Stomach (tissue), 9 donors: ENCODE data around the gene SNX15. TPM values are rescaled to one million over a fixed set of nuclear protein-coding genes. Genes with fewer than 3 reads are reported as not detected.

Source experiments
- DNase-seq, 2 donors: peaks; one replicate each; pipeline versions ENCODE4 v3.0.0 to v3.0.0-alpha.2; 2013 to 2019
- H3K27ac ChIP-seq, 5 donors: fragments of 200-600 bp in 4 of 5; sonication (generic) in 4 of 5; one replicate each; pipeline ENCODE4 v1.5.1; 2013 to 2019; ENCODE audit warnings: mild to moderate bottlenecking in 1 of 5, moderate library complexity in 1 of 5
- H3K27me3 ChIP-seq, 3 donors: fragments of 200-600 bp; sonication (generic); one replicate each; pipeline ENCODE4 v1.5.1; 2017 to 2019; ENCODE audit warnings: mixed run types in 1 of 3
- H3K36me3 ChIP-seq, 4 donors: fragments of 200-600 bp; sonication (generic); 1 replicate in 3 of 4; 2 replicates in 1 of 4; pipeline ENCODE4 v1.5.1; 2016 to 2019
- H3K4me1 ChIP-seq, 4 donors: fragments of 200-600 bp; sonication (generic); one replicate each; pipeline ENCODE4 v1.5.1; 2016 to 2019
- H3K4me3 ChIP-seq, 4 donors: fragments of 200-600 bp; sonication (generic) in 3 of 4; one replicate each; pipeline ENCODE4 v1.5.1; 2016 to 2019; ENCODE audit warnings: mild to moderate bottlenecking in 1 of 4
- H3K9me3 ChIP-seq, 4 donors: fragments of 200-600 bp; sonication (generic); one replicate each; pipeline ENCODE4 v1.5.1; 2016 to 2019
- CTCF ChIP-seq, 7 experiments: fragments of 450-650 bp in 4 of 7; fragments of 200-600 bp in 3 of 7; sonication (generic) in 3 of 7; IDR thresholded peaks; one replicate each; pipeline ENCODE4 v1.5.1; 2016 to 2019; ENCODE audit warnings: antibody characterized with exemption in 7 of 7, control low read depth in 2 of 7, mild to moderate bottlenecking in 1 of 7
- EP300 ChIP-seq: sonication (generic); formaldehyde crosslinking; IDR thresholded peaks from one replicate; pipeline ENCODE4 v1.6.1; 2017; ENCODE audit warnings: antibody characterized with exemption
- POLR2A ChIP-seq, 4 donors: fragments of 450-650 bp; IDR thresholded peaks; one replicate each; pipeline ENCODE4 v1.6.1; 2016; ENCODE audit warnings: antibody characterized with exemption in 4 of 4, control low read depth in 2 of 4, mild to moderate bottlenecking in 1 of 4, moderate library complexity in 1 of 4
- POLR2AphosphoS5 ChIP-seq, 3 donors: sonication (generic); formaldehyde crosslinking; IDR thresholded peaks; one replicate each; pipeline ENCODE4 v1.6.1; 2016; ENCODE audit warnings: antibody characterized with exemption in 3 of 3
- WGBS, 5 donors: extraction: QIAGEN DNeasy Blood & Tissue Kit in 3 of 5; methylation state at CpG; one replicate each; pipeline versions ENCODE4 v1.1.5 to v1.1.7; 2013 to 2018; 5-methylcytosine and 5-hydroxymethylcytosine counted together
- intact Hi-C: fragments of 100-400 bp; cut with DNase I; formaldehyde crosslinking; loops from one replicate; pipeline ENCODE4 v1.15.1; 2023; ENCODE audit warnings: low total_unique reads
- polyA plus RNA-seq, 3 donors: library from polyadenylated mRNA; stranded (reverse); fragments of 200-250 nt; gene quantifications; one replicate each; pipeline ENCODE4 v1.2.3, GENCODE V29; 2013
- total RNA-seq, 5 donors: library from RNA; depleted of rRNA; stranded (reverse); fragments of >200 nt; gene quantifications; one replicate each; pipeline versions ENCODE4 v1.1.0 to v1.2.3, GENCODE V29; 2014 to 2016
- donor health status: healthy with polysubstance abuse.
- donor health status: Bipolar disorder and iron deficiency.
- donor health status: healthy.

Gene SNX15
- total and polyA plus RNA-seq, 8 donors, result 4.2 to 45.8 (median 19.0) TPM

GRCh38 chr11:65013130-65013887 is 13.9 kb upstream of the SNX15 start:
- peak; percentile 93 to 97 for DNase-seq
- TF ChIP-seq POLR2AphosphoS5 (IDR thresholded peaks at IDR 0.05), result peak in 2 of 3 donors; percentile 72 to 79
- TF ChIP-seq POLR2A (IDR thresholded peaks at IDR 0.05), result no peak
- peak in 5 of 7 experiments; percentile 52 to 88 (median 77) for TF ChIP-seq CTCF (IDR thresholded peaks at IDR 0.05)
- TF ChIP-seq EP300, result no peak
- Histone ChIP-seq H3K4me3 (peak overlapping the region; percentile 64 to 84 (median 79)), H3K9me3 (no peaks in the 10 kb centered on the region), H3K27ac (peak overlapping the region; percentile 97 to 100 (median 99)), H3K4me1 (peaks cover 12 to 32% (median 29%) of the 10 kb centered on the region in 4 donors), H3K36me3 (peaks cover 0 to 8% (median 3%) of the 10 kb centered on the region in 4 donors), H3K27me3 (no peaks in the 10 kb centered on the region)
- WGBS, 5 donors, result 11 to 29% (median 12%) methylated on average over 9 to 22 of the region's 22 CpGs
- intact Hi-C loops, result no loop called here

- TF ChIP-seq CTCF (IDR thresholded peaks at IDR 0.05) (peak in 5 of 7 experiments; percentile 73 to 93 (median 86)), POLR2A (IDR thresholded peaks at IDR 0.05) (no peak), POLR2AphosphoS5 (IDR thresholded peaks at IDR 0.05) (peak in 2 of 3 donors; percentile 3 to 28), EP300 (no peak)
Observed at GRCh38 chr11:65013888-65014725, 13.1 kb upstream of the SNX15 start, which contains the start of gene ARL2. TSS of gene ARL2 (plus strand) at chr11:65014160. CDS start at chr11:65014208, 48 bp downstream.

GRCh38 chr11:65014726-65015227 is 12.5 kb upstream of the SNX15 start:
- Histone ChIP-seq H3K36me3 (peaks cover 4 to 23% (median 18%) of the 10 kb centered on the region in 4 donors), H3K4me1 (peaks cover 12 to 32% (median 29%) of the 10 kb centered on the region in 4 donors), H3K27me3 (no peaks in the 10 kb centered on the region), H3K27ac (peak overlapping the region; percentile 97 to 100 (median 99)), H3K9me3 (no peaks in the 10 kb centered on the region), H3K4me3 (peak overlapping the region; percentile 64 to 84 (median 79))
- WGBS, 5 donors, result 29 to 90% (median 31%) methylated on average over 8 to 23 of the region's 23 CpGs
- DNase-seq, result peak in 1 of 2 donors; percentile 36
- intact Hi-C loops, result no loop called here
- TF ChIP-seq POLR2A (IDR thresholded peaks at IDR 0.05) (no peak), POLR2AphosphoS5 (IDR thresholded peaks at IDR 0.05) (no peak), CTCF (IDR thresholded peaks at IDR 0.05) (no peak), EP300 (no peak)

More at GRCh38 chr11:65013888-65014725, 13.1 kb upstream of the SNX15 start, which contains the start of gene ARL2:
- Histone ChIP-seq H3K9me3 (no peaks in the 10 kb centered on the region), H3K27ac (peak within 1 kb of the TSS; percentile 97 to 100 (median 99)), H3K4me1 (peaks cover 12 to 32% (median 29%) of the 10 kb centered on the region in 4 donors), H3K36me3 (peaks cover 4 to 16% (median 11%) of the 10 kb centered on the region in 4 donors), H3K27me3 (no peaks in the 10 kb centered on the region), H3K4me3 (peak within 1 kb of the TSS; percentile 64 to 84 (median 79))
- intact Hi-C loops, result no loop called here
- 0 to 1% (median 1%) methylated on average over 27 to 96 of the region's 96 CpGs for WGBS, 5 donors
- DNase-seq, result peak; percentile 89 to 98

- DNase-seq, result no peak
- no peak overlapping the region for H3K4me3 ChIP-seq
- intact Hi-C loops, result no loop called here
- peaks cover 12 to 32% (median 29%) of the 10 kb centered on the region in 4 donors for H3K4me1 ChIP-seq
- no peaks in the 10 kb centered on the region for H3K27me3 ChIP-seq
- WGBS, 5 donors, result 77 to 90% (median 87%) methylated on average over 4 of the region's 4 CpGs
- H3K9me3 ChIP-seq, result no peaks in the 10 kb centered on the region
- H3K36me3 ChIP-seq, result peaks cover 4 to 42% (median 37%) of the 10 kb centered on the region in 4 donors
- TF ChIP-seq CTCF (IDR thresholded peaks at IDR 0.05) (no peak), POLR2AphosphoS5 (IDR thresholded peaks at IDR 0.05) (no peak), POLR2A (IDR thresholded peaks at IDR 0.05) (no peak), EP300 (no peak)
- H3K27ac ChIP-seq, result no peak overlapping the region
Observed at GRCh38 chr11:65016705-65017104, 10.5 kb upstream of the SNX15 start.
